Ovary (tissue), 3 donors: ENCODE results near the gene ABCG1.

Experiments used
- CTCF ChIP-seq, 3 donors: fragments of 450-650 bp in 2 of 3; fragments of 200-600 bp in 1 of 3; IDR thresholded peaks; one replicate each; pipeline versions ENCODE4 v1.5.1 to v1.8.0; 2016 to 2022; ENCODE audit warnings: antibody characterized with exemption in 3 of 3, mild to moderate bottlenecking in 1 of 3
- EP300 ChIP-seq: sonication (generic); formaldehyde crosslinking; IDR thresholded peaks from one replicate; pipeline ENCODE4 v1.6.1; 2017; ENCODE audit warnings: antibody characterized with exemption
- donor health status: DM: no; HTN: no; CAD: no.

GRCh38 chr21:42308914-42309752 is 90.2 kb downstream of the ABCG1 start:
- TF ChIP-seq CTCF (IDR thresholded peaks at IDR 0.05) (no peak), EP300 (no peak)
